ENCODE results near the gene IZUMO1. TPM values are rescaled to one million over a fixed set of nuclear protein-coding genes. Genes with fewer than 3 reads are reported as not detected.

IZUMO1 gene
- total and polyA plus RNA-seq, 9 of the 15 experiments (the other 6 are each of a cell fraction or from before 2014, with no cell fraction given): 0.14 to 2.1 (median 0.73) TPM

GRCh38 chr19:48720613-48721296 is 26.0 kb downstream of the IZUMO1 start (continued):
- TF ChIP-seq BHLHE40 (IDR thresholded peaks at IDR 0.05; ENCODE audit: low read length): peak; percentile 81
- peak; percentile 62 for TF ChIP-seq FOXM1 (IDR thresholded peaks at IDR 0.05; ENCODE audit: low read depth)
- TF ChIP-seq FOXM1 (CRISPR knock-in tag; IDR thresholded peaks at IDR 0.05; ENCODE audit: low read depth): no peak
- TF ChIP-seq EGR1 (conservative IDR thresholded peaks at IDR 0.05): 0 out of 2 replicates have a peak, but pooled peaks have one; percentile 25
- peak; percentile 48 for TF ChIP-seq POLR2B (IDR thresholded peaks at IDR 0.05; ENCODE audit: low read depth, partially characterized antibody)
- TF ChIP-seq FOSL1 (tag; conservative IDR thresholded peaks at IDR 0.05): 0 out of 2 replicates have a peak, but pooled peaks have one; percentile 40

DNA sequence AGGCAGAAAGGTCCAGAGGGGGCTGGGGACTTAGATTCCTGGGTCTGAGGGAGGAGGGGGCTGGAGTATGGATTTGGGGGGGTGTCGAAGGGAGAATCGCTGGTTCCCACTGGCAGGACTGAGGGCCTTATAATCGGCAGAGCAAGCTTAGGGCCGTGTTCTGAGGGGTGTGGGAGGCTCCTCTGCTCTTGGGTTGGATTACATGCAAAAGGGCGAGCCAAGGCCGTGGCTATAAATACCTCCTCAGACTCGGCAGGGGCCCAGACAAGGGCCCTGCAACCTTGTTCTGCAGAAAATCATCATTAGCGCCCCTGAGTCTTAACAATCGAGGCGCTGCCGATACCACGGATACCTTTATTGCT is 26.5 kb downstream of the IZUMO1 start:
- ATAC-seq: peak; percentile 44
- Histone ChIP-seq H3K9me1 (ENCODE audit: control insufficient read depth, insufficient read depth, low read length) (no peaks in the 10 kb centered on the region), H3K4me2 (ENCODE audit: insufficient read depth, low read length) (peak overlapping the region; percentile 84), H3K79me2 (ENCODE audit: control insufficient read depth, insufficient read depth, low read length) (0 out of 3 replicates have a peak, but pooled peaks cover 1% of the 10 kb centered on the region), H3K27me3 (ENCODE audit: control insufficient read depth in 2 of 2, insufficient read depth in 2 of 2, low read length in 2 of 2) (no peaks in the 10 kb centered on the region), H3K4me1 (replicated peaks in 1 of 2; ENCODE audit: control insufficient read depth in 2 of 2, insufficient read depth in 2 of 2, low read length in 2 of 2) (peaks cover 15 to 59% of the 10 kb centered on the region in 2 experiments), H3K36me3 (ENCODE audit: control insufficient read depth, insufficient read depth, low read length) (no peaks in the 10 kb centered on the region; the same call in 2 of the 3 replicates), H3K9ac (ENCODE audit: insufficient read depth in 1 of 2, low read depth in 2 of 2, low read length in 2 of 2) (peak overlapping the region; percentile 69 to 91), H2AFZ (ENCODE audit: low read depth, low read length) (peak overlapping the region; percentile 98), H3K9me3 (replicated peaks; ENCODE audit: control insufficient read depth, insufficient read depth, low read depth, low read length) (no peaks in the 10 kb centered on the region), H3K27ac (ENCODE audit: extremely low read depth, low read depth, low read length) (peak overlapping the region; percentile 75), H3K4me3 (peak overlapping the region; percentile 54), H4K20me1 (replicated peaks; ENCODE audit: control insufficient read depth, insufficient read depth, low read length) (no peaks in the 10 kb centered on the region)
- ChIA-PET POLR2A (interaction anchor here (0.6 to 1.1 kb wide), 7 partner anchors 12 to 101 kb away, joined by 3 to 10 read pairs (median 3); partner anchors contain the start of gene SPHK2), CTCF (ENCODE audit: low intra/inter-chr PET ratio) (no interaction called here)
- no TSS peak for BruUV-seq (replicated peaks)
- in situ Hi-C loops (cut with MboI): no loop called here
- FAIRE-seq: no peak
- DNase-seq (ENCODE audit: extremely low read depth in 1 of 4, low spot score in 3 of 4): no peak
- intact Hi-C loops (cut with micrococcal nuclease): no loop called here
- WGBS (ENCODE audit: insufficient coverage, low coverage, missing lambda C conversion rate): 20% methylated on average over 12 of the region's 12 CpGs
- TF ChIP-seq SUPT5H (IDR thresholded peaks at IDR 0.05) (0 out of 2 replicates have a peak, but pooled peaks have one; percentile 26), NCOA1 (IDR thresholded peaks at IDR 0.05; ENCODE audit: low read depth) (no peak), HNRNPLL (IDR thresholded peaks at IDR 0.05; ENCODE audit: low read depth, low read length, poor library complexity, severe bottlenecking) (no peak), ERF (CRISPR knock-in tag; IDR thresholded peaks at IDR 0.05) (0 out of 2 replicates have a peak, but pooled peaks have one; percentile 28), PHF8 (IDR thresholded peaks at IDR 0.05; ENCODE audit: borderline replicate concordance, low read length) (peak; percentile 30; the same call in 1 of the 2 replicates), BDP1 (IDR thresholded peaks at IDR 0.05; ENCODE audit: insufficient read depth, insufficient read length) (no peak), RBM25 (IDR thresholded peaks at IDR 0.05; ENCODE audit: low read depth, low read length, severe bottlenecking) (no peak), ZFP1 (CRISPR knock-in tag; IDR thresholded peaks at IDR 0.05) (no peak), MED1 (CRISPR knock-in tag; IDR thresholded peaks at IDR 0.05; ENCODE audit: borderline replicate concordance) (no peak), ZFP30 (CRISPR knock-in tag; IDR thresholded peaks at IDR 0.05; ENCODE audit: borderline replicate concordance) (no peak), MEF2D (tag; conservative IDR thresholded peaks at IDR 0.05; ENCODE audit: low read depth) (0 out of 2 replicates have a peak, but pooled peaks have one; percentile 29), PATZ1 (CRISPR knock-in tag; IDR thresholded peaks at IDR 0.05; ENCODE audit: borderline replicate concordance) (0 out of 2 replicates have a peak, but pooled peaks have one; percentile 35)
- TF ChIP-seq, protein P1, sequence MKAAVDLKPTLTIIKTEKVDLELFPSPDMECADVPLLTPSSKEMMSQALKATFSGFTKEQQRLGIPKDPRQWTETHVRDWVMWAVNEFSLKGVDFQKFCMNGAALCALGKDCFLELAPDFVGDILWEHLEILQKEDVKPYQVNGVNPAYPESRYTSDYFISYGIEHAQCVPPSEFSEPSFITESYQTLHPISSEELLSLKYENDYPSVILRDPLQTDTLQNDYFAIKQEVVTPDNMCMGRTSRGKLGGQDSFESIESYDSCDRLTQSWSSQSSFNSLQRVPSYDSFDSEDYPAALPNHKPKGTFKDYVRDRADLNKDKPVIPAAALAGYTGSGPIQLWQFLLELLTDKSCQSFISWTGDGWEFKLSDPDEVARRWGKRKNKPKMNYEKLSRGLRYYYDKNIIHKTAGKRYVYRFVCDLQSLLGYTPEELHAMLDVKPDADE (conservative IDR thresholded peaks at IDR 0.05; ENCODE audit: control insufficient read depth, low read depth, low read length): 0 out of 2 replicates have a peak, but pooled peaks have one; percentile 38
